ENCODE results near the gene PIGT.
"Not testable (repeated sequence)": the region's sequence is repeated elsewhere in the genome, so short reads cannot be mapped to it uniquely, and the experiment has no call there.

GRCh38 chr20:45472286-45472685, 56.3 kb downstream of the PIGT start:
- TF ChIP-seq, protein P1, sequence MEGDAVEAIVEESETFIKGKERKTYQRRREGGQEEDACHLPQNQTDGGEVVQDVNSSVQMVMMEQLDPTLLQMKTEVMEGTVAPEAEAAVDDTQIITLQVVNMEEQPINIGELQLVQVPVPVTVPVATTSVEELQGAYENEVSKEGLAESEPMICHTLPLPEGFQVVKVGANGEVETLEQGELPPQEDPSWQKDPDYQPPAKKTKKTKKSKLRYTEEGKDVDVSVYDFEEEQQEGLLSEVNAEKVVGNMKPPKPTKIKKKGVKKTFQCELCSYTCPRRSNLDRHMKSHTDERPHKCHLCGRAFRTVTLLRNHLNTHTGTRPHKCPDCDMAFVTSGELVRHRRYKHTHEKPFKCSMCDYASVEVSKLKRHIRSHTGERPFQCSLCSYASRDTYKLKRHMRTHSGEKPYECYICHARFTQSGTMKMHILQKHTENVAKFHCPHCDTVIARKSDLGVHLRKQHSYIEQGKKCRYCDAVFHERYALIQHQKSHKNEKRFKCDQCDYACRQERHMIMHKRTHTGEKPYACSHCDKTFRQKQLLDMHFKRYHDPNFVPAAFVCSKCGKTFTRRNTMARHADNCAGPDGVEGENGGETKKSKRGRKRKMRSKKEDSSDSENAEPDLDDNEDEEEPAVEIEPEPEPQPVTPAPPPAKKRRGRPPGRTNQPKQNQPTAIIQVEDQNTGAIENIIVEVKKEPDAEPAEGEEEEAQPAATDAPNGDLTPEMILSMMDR (conservative IDR thresholded peaks at IDR 0.05), result not testable (repeated sequence)
- TF ChIP-seq EZH2 (IDR thresholded peaks at IDR 0.05; ENCODE audit: low read depth), result not testable (repeated sequence)
